Testis (tissue), 3 donors: ENCODE data around the gene MYBBP1A. TPM values are rescaled to one million over a fixed set of nuclear protein-coding genes. Genes with fewer than 3 reads are reported as not detected.

Experiments used
- DNase-seq: peaks from one replicate; pipeline ENCODE4 v3.0.0-alpha.2; 2019
- H3K27ac ChIP-seq, 2 donors: fragments of 200-600 bp; sonication (generic); one replicate each; pipeline ENCODE4 v1.5.1; 2019
- H3K27me3 ChIP-seq: fragments of 200-600 bp; sonication (generic); one replicate; pipeline ENCODE4 v1.5.1; 2019
- H3K36me3 ChIP-seq: fragments of 200-600 bp; sonication (generic); one replicate; pipeline ENCODE4 v1.5.1; 2017; ENCODE audit warnings: low read depth; ENCODE audit errors: missing control alignments
- H3K4me1 ChIP-seq: fragments of 200-600 bp; sonication (generic); one replicate; pipeline ENCODE4 v1.5.1; 2019
- H3K4me3 ChIP-seq, 2 donors: fragments of 200-600 bp; sonication (generic); one replicate each; pipeline ENCODE4 v1.5.1; 2017 to 2019
- H3K9me3 ChIP-seq: fragments of 200-600 bp; sonication (generic); one replicate; pipeline ENCODE4 v1.5.1; 2017
- POLR2A ChIP-seq: fragments of 450-650 bp; IDR thresholded peaks from one replicate; pipeline ENCODE4 v1.6.1; 2017; ENCODE audit warnings: antibody characterized with exemption, mild to moderate bottlenecking, moderate library complexity
- WGBS, 2 donors: methylation state at CpG; one replicate each; pipeline ENCODE4 v1.1.5; 2018; 5-methylcytosine and 5-hydroxymethylcytosine counted together
- intact Hi-C: fragments of 100-400 bp; cut with DNase I; formaldehyde crosslinking; loops from one replicate; pipeline ENCODE4 v1.15.1; 2023; ENCODE audit warnings: low total_unique reads
- polyA plus RNA-seq: library from polyadenylated mRNA; stranded (reverse); fragments of 350-450 nt; fragmentation: Illumina TruSeq; extraction: RNeasy Lipid Tissue Mini Kit (QIAGEN cat#74804); gene quantifications from one replicate; pipeline ENCODE4 v1.2.3, GENCODE V29; 2014; ENCODE audit warnings: low read depth, low replicate concordance; ENCODE audit not compliant: insufficient read depth
- total RNA-seq, 2 donors: library from RNA; depleted of rRNA; stranded (reverse); fragments of >200 nt; gene quantifications; one replicate each; pipeline ENCODE4 v1.2.3, GENCODE V29; 2016
- TF ChIP-seq, protein P1 (sequence below), 3 experiments: fragments of 450-650 bp in 2 of 3; fragments of 200-600 bp in 1 of 3; sonication (generic) in 1 of 3; IDR thresholded peaks; one replicate each; pipeline ENCODE4 v1.5.1; 2016 to 2019; ENCODE audit warnings: antibody characterized with exemption in 3 of 3, mild to moderate bottlenecking in 2 of 3, moderate library complexity in 1 of 3

MYBBP1A gene
- total and polyA plus RNA-seq, 3 donors from 2014 or later = 32.9 to 78.9 (median 74.1) TPM

DNA sequence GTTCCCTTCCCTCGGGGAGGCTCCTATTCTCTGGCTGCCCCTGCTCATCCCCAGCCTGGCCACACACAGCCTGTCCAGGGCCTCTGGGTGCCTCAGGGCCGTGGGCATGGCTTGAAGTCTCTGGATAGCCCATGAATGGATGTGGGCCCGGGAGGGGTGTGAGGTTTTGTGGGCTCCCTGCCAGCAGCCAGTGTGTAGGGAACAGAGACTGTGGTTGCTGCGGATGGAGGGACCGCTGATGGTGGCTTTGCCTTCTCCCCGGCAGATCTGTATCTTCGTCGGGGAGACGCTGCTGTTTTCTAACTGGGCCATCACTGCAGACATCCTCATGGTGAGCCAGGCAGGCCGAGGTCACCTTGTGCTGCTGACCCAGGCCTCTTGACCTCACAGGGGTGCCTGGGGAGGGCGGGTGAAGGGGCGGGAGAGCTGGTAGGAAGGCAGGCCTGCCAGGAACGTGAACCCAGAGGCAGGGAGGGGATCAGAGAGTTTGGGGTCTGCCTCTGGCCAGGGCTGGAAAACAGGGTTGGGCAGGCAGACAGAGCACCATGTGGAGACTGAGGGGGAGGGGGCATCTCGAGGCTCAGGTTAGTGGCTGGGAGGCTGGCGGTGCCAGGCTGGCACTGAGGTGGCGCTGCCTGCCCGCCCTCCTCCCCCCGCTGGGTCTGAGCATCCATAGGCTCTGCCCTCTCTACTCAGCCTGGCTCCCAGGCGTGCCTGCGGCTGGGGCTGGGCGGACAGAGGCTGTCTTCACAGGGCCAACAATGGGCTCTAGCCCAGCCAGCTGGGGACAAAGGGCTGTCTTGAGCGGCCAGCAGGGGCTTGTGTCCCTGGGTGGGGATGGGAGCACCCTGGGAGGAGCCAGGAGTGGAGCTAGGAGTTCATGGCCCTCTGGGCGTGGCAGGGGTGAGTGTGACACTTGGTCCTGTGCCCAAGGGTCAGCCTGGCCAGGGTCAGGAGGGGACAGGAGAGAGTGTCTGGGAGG lies 21.4 kb downstream of the MYBBP1A start:
- Histone ChIP-seq H3K4me3 (no peak overlapping the region), H3K27me3 (no peaks in the 10 kb centered on the region), H3K36me3 (no peaks in the 10 kb centered on the region), H3K27ac (no peak overlapping the region), H3K4me1 (peaks cover 41% of the 10 kb centered on the region), H3K9me3 (no peaks in the 10 kb centered on the region)
- no peak for DNase-seq
- intact Hi-C loops = no loop called here
- WGBS, 2 donors = 55 to 72% methylated on average over 2 to 23 of the region's 23 CpGs
- no peak for TF ChIP-seq POLR2A
- TF ChIP-seq, protein P1, sequence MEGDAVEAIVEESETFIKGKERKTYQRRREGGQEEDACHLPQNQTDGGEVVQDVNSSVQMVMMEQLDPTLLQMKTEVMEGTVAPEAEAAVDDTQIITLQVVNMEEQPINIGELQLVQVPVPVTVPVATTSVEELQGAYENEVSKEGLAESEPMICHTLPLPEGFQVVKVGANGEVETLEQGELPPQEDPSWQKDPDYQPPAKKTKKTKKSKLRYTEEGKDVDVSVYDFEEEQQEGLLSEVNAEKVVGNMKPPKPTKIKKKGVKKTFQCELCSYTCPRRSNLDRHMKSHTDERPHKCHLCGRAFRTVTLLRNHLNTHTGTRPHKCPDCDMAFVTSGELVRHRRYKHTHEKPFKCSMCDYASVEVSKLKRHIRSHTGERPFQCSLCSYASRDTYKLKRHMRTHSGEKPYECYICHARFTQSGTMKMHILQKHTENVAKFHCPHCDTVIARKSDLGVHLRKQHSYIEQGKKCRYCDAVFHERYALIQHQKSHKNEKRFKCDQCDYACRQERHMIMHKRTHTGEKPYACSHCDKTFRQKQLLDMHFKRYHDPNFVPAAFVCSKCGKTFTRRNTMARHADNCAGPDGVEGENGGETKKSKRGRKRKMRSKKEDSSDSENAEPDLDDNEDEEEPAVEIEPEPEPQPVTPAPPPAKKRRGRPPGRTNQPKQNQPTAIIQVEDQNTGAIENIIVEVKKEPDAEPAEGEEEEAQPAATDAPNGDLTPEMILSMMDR (IDR thresholded peaks at IDR 0.05) = no peak

GRCh38 chr17:4532860-4533522 lies 22.2 kb downstream of the MYBBP1A start:
- 85 to 94% methylated on average over 17 to 33 of the region's 33 CpGs for WGBS, 2 donors

GRCh38 chr17:4531988-4532736 lies 23.0 kb downstream of the MYBBP1A start:
- DNase-seq = no peak
- Histone ChIP-seq H3K9me3 (no peaks in the 10 kb centered on the region), H3K4me1 (peaks cover 26% of the 10 kb centered on the region), H3K27ac (no peak overlapping the region), H3K27me3 (no peaks in the 10 kb centered on the region), H3K36me3 (no peaks in the 10 kb centered on the region), H3K4me3 (no peak overlapping the region)
- intact Hi-C loops = no loop called here
- WGBS, 2 donors = 89 to 96% methylated on average over 16 to 17 of the region's 17 CpGs
- no peak for TF ChIP-seq POLR2A
- TF ChIP-seq, protein P1 (IDR thresholded peaks at IDR 0.05) = no peak

More at GRCh38 chr17:4532860-4533522, 22.2 kb downstream of the MYBBP1A start:
- H3K27me3 ChIP-seq = no peaks in the 10 kb centered on the region
- no peak for DNase-seq
- H3K4me3 ChIP-seq = no peak overlapping the region
- H3K36me3 ChIP-seq = no peaks in the 10 kb centered on the region
- intact Hi-C loops = no loop called here
- H3K9me3 ChIP-seq = no peaks in the 10 kb centered on the region
- peaks cover 35% of the 10 kb centered on the region for H3K4me1 ChIP-seq
- TF ChIP-seq POLR2A = no peak
- TF ChIP-seq, protein P1 (IDR thresholded peaks at IDR 0.05) = no peak
- no peak overlapping the region for H3K27ac ChIP-seq

DNA sequence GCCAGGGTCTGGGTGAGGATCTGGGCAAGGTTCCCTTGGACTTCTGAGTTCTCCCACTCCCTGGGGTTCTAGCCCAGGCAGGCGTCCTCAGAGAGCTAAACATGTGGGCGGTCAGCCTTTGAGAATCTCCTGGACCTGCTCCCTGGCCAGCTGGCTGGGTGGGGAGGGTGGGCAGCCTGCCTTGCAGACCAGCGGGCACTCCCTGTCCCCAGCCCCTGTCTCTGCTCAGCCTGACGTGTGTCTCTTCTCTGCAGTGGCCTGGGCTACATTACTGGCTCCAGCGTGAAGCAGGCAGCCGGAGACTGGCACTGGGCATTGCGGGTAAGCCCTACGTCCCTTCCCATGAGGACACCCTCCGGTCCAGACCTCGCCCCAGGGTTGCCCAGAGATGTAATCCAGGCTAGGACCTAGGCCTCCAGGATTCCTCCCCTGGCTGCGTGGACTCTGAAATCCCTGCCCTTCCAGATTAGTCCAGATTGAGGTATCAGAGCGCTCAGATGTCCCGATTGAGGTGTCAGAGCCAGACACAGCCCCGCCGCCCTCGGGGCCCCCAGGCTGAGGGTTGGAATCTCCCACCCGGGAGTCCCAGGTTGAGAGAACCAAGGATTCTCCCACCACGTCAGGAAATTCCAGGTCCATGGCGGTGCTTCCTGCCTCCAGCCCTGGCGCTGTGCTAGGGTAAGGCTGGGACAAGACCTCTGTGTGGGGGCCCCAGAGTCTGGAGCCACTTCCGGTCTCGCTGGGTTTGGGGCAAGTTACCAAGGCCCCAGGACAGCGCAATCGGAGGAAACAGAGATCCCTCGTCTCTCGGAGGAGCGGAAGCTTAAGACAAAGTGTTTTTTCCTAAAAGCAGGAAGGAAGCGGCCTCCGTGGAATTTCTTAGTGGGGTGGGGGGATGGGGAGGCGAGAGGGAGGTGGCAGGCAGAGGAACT lies 24.1 kb downstream of the MYBBP1A start:
- Histone ChIP-seq H3K27me3 (no peaks in the 10 kb centered on the region), H3K4me3 (no peak overlapping the region), H3K27ac (no peak overlapping the region), H3K9me3 (no peaks in the 10 kb centered on the region), H3K4me1 (peaks cover 17% of the 10 kb centered on the region), H3K36me3 (no peaks in the 10 kb centered on the region)
- intact Hi-C loops = no loop called here
- TF ChIP-seq POLR2A = no peak
- TF ChIP-seq, protein P1 (IDR thresholded peaks at IDR 0.05) = no peak
- no peak for DNase-seq
- WGBS, 2 donors = 78 to 80% methylated on average over 13 to 30 of the region's 30 CpGs
